Measurements from ENCODE around the gene PTPN23. TPM values are rescaled to one million over a fixed set of nuclear protein-coding genes. Genes with fewer than 3 reads are reported as not detected.
A peak's percentile ranks its signal among the peaks of the same experiment; 100 is the strongest.

Gene PTPN23
- total and polyA plus RNA-seq, 2 of the 8 experiments (the other 6 are each of a cell fraction or from before 2014, with no cell fraction given), result 2.9 to 46.7 TPM

DNA sequence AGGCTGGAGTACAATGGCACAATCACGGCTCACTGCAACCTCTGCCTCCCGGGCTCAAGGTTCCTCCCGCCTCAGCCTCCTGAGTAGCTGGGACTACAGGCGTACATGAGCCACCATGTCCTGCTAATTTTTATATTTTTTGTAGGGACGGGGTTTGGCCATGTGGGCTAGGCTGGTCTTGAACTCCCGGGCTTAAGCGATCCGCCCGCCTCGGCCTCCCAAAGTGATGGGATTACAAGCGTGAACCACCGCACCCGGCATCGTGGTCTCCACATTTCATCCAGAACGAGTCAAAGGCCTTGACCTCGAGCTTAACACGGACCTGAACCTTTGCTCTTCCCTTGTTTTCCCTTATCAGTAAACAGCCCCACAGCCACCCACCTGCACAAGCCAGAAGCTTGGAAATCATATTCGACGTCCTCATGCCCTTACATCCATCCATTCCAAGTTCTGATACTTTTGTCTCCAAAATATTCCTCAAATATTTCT lies 1.4 kb upstream of the PTPN23 start:
- H2AK5ac ChIP-seq (ENCODE audit: low read depth, low read length), result no peak overlapping the region
- TF ChIP-seq TEAD4 (IDR thresholded peaks at IDR 0.05; ENCODE audit: low read depth, low read length) (no peak), USF2 (IDR thresholded peaks at IDR 0.05; ENCODE audit: low read length) (no peak), RXRA (IDR thresholded peaks at IDR 0.05; ENCODE audit: insufficient read depth, low read depth, low read length) (no peak)
- TF ChIP-seq, protein P1, sequence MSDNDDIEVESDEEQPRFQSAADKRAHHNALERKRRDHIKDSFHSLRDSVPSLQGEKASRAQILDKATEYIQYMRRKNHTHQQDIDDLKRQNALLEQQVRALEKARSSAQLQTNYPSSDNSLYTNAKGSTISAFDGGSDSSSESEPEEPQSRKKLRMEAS (IDR thresholded peaks at IDR 0.05), result no peak
- H3K23me2 ChIP-seq (ENCODE audit: low read depth, low read length), result peaks cover 8% of the 10 kb centered on the region
- H2BK120ac ChIP-seq (replicated peaks; ENCODE audit: low read depth, low read length), result no peak overlapping the region
- no peak overlapping the region for H4K8ac ChIP-seq (ENCODE audit: extremely low read depth, insufficient read depth, low read length)
- H3K4ac ChIP-seq (replicated peaks; ENCODE audit: insufficient read length, low read depth, low read length), result no peak overlapping the region
- H2BK5ac ChIP-seq (ENCODE audit: low read depth, low read length), result no peak overlapping the region
- peaks cover 3 to 5% (median 3%) of the 10 kb centered on the region in 4 experiments; a peak in 6 of 7 replicates for H3K4me1 ChIP-seq (replicated peaks in 1 of 4; ENCODE audit: control insufficient read depth in 3 of 4, insufficient read depth in 4 of 4, low read length in 3 of 4)
- H3K27ac ChIP-seq (ENCODE audit: low read depth, low read length), result no peak overlapping the region
- H4K5ac ChIP-seq (ENCODE audit: insufficient read length, low read depth, low read length), result no peak overlapping the region
- H3K79me1 ChIP-seq (ENCODE audit: low read depth, low read length), result peaks cover 4% of the 10 kb centered on the region
- H4K20me1 ChIP-seq (replicated peaks in 1 of 2; ENCODE audit: control insufficient read depth in 1 of 2, insufficient read depth in 2 of 2, low read length in 2 of 2), result peaks cover 0 to 9% of the 10 kb centered on the region in 2 experiments
- peak overlapping the region in 2 of 4 experiments; percentile 36 to 52; a peak in 3 of 7 replicates for H3K9ac ChIP-seq (replicated peaks in 1 of 4; ENCODE audit: extremely low read depth in 1 of 4, low read depth in 3 of 4, low read length in 3 of 4)
- no peak overlapping the region for H2BK20ac ChIP-seq (ENCODE audit: low read length)
- H2BK12ac ChIP-seq (ENCODE audit: low read depth, low read length), result no peak overlapping the region; the same call in 1 of the 2 replicates
- H3K27me3 ChIP-seq (replicated peaks in 1 of 4; ENCODE audit: control insufficient read depth in 3 of 4, extremely low read depth in 1 of 4, insufficient read depth in 3 of 4, low read length in 3 of 4), result no peaks in the 10 kb centered on the region
- no peak for FAIRE-seq
- no peaks in the 10 kb centered on the region for H3K9me3 ChIP-seq (ENCODE audit: insufficient read depth in 2 of 2, low read depth in 1 of 2, low read length in 1 of 2)
- peak overlapping the region; percentile 81 to 94 (median 88); a peak in 5 of 8 replicates for H3K4me3 ChIP-seq (ENCODE audit: extremely low read depth in 1 of 4, insufficient read depth in 2 of 4, low read depth in 3 of 4, low read length in 4 of 4)
- H3K14ac ChIP-seq (ENCODE audit: insufficient read length), result no peak overlapping the region
- H3K36me3 ChIP-seq (ENCODE audit: control insufficient read depth in 2 of 4, insufficient read depth in 4 of 4, low read length in 3 of 4), result no peaks in the 10 kb centered on the region
- H2AFZ ChIP-seq (ENCODE audit: low read length), result no peak overlapping the region
- no peak overlapping the region for H4K91ac ChIP-seq (replicated peaks; ENCODE audit: insufficient read length, low read length)
- H3K56ac ChIP-seq (replicated peaks; ENCODE audit: insufficient read length, low read depth, low read length), result no peak overlapping the region
- no peak overlapping the region for H2BK15ac ChIP-seq (ENCODE audit: low read length)
- ChIA-PET CTCF (ENCODE audit: partially characterized antibody) (interaction anchor here (0.8 to 1.2 kb wide), 3 partner anchors 9 to 115 kb away, joined by 3 read pairs; no protein-coding TSS in a partner anchor), POLR2A (ENCODE audit: partially characterized antibody) (interaction anchor here (0.6 to 2.1 kb wide), 9 partner anchors 9 to 1900 kb away, joined by 3 to 9 read pairs (median 5); partner anchors contain the start of gene SETD2)
- H3K18ac ChIP-seq (ENCODE audit: extremely low read depth, low read length), result no peak overlapping the region
- 93% methylated on average over 19 of the region's 19 CpGs; no CpG with 5 or more reads in 1 of the 2 experiments for WGBS, 2 experiments (ENCODE audit: extremely low coverage in 1 of 2, insufficient coverage in 1 of 2, insufficient read length in 1 of 2, insufficient replicate concordance in 2 of 2, low coverage in 1 of 2, low lambda C conversion rate in 2 of 2, missing lambda C conversion rate in 1 of 2)
- peaks cover 3 to 21% of the 10 kb centered on the region in 2 experiments; a peak in 3 of 4 replicates for H3K79me2 ChIP-seq (ENCODE audit: control insufficient read depth in 1 of 2, insufficient read depth in 2 of 2, low read length in 2 of 2)
- DNase-seq (ENCODE audit: low read depth in 1 of 2, low spot score in 2 of 2), result no peak
- H3K23ac ChIP-seq (ENCODE audit: insufficient read length), result no peak overlapping the region
- H3K4me2 ChIP-seq (ENCODE audit: insufficient read depth in 1 of 2, low read depth in 2 of 2, low read length in 2 of 2), result peak overlapping the region; percentile 75 to 91
